Prostate gland (tissue), 2 donors: ENCODE results near the gene ABCG5. TPM values are rescaled to one million over a fixed set of nuclear protein-coding genes. Genes with fewer than 3 reads are reported as not detected.

Source experiments
- DNase-seq: peaks from one replicate; pipeline ENCODE4 v3.0.0-alpha.2; 2019; ENCODE audit warnings: low spot score
- H3K27ac ChIP-seq, 2 donors: fragments of 200-600 bp; sonication (generic); 2 replicates each; pipeline ENCODE4 v1.5.1; 2017 to 2019
- H3K27me3 ChIP-seq: fragments of 200-600 bp; sonication (generic); replicated peaks from 2 replicates; pipeline ENCODE4 v1.5.1; 2019; ENCODE audit not compliant: insufficient read depth
- H3K36me3 ChIP-seq, 2 donors: fragments of 200-600 bp; sonication (generic); 1 replicate in 1 of 2; 2 replicates in 1 of 2; pipeline versions ENCODE4 v1.5.1 to v1.8.1; 2017 to 2019
- H3K4me1 ChIP-seq: fragments of 200-600 bp; sonication (generic); replicated peaks from 2 replicates; pipeline ENCODE4 v1.5.1; 2019
- H3K4me3 ChIP-seq, 2 donors: fragments of 200-600 bp; sonication (generic); 2 replicates each; pipeline ENCODE4 v1.5.1; 2017 to 2019
- H3K9me3 ChIP-seq: fragments of 200-600 bp; sonication (generic); 2 replicates; pipeline ENCODE4 v1.5.1; 2017
- CTCF ChIP-seq, 4 experiments: fragments of 200-600 bp in 2 of 4; fragments of 450-650 bp in 2 of 4; sonication (generic) in 2 of 4; IDR thresholded peaks; 1 replicate in 3 of 4; 2 replicates in 1 of 4; pipeline ENCODE4 v1.5.1; 2016 to 2019; ENCODE audit warnings: antibody characterized with exemption in 4 of 4, mild to moderate bottlenecking in 2 of 4, moderate library complexity in 2 of 4
- POLR2A ChIP-seq: fragments of 450-650 bp; IDR thresholded peaks from one replicate; pipeline ENCODE4 v1.6.1; 2016; ENCODE audit warnings: antibody characterized with exemption, mild to moderate bottlenecking
- POLR2AphosphoS5 ChIP-seq: sonication (generic); formaldehyde crosslinking; IDR thresholded peaks from one replicate; pipeline ENCODE4 v1.6.1; 2017; ENCODE audit warnings: antibody characterized with exemption
- WGBS: methylation state at CpG from one replicate; pipeline ENCODE4 v1.1.5; 2018; 5-methylcytosine and 5-hydroxymethylcytosine counted together
- intact Hi-C: fragments of 100-400 bp; cut with DNase I; formaldehyde crosslinking; loops from one replicate; pipeline ENCODE4 v1.14.2; 2022
- total RNA-seq, 2 donors: library from RNA; depleted of rRNA; stranded (reverse); fragments of >200 nt; gene quantifications; one replicate each; pipeline ENCODE4 v1.1.0, GENCODE V29; 2016

The ABCG5 gene
- total RNA-seq, 2 donors from 2014 or later = not detected

- WGBS = 93% methylated on average over 5 of the region's 5 CpGs
- Histone ChIP-seq H3K4me3 (no peak overlapping the region), H3K27me3 (no peaks in the 10 kb centered on the region), H3K36me3 (no peaks in the 10 kb centered on the region), H3K9me3 (no peaks in the 10 kb centered on the region), H3K27ac (no peak overlapping the region), H3K4me1 (no peaks in the 10 kb centered on the region)
- intact Hi-C loops = no loop called here
- TF ChIP-seq POLR2AphosphoS5 (no peak), CTCF (IDR thresholded peaks at IDR 0.05) (no peak)
- no peak for DNase-seq
Measured at GRCh38 chr2:43846140-43846793, 7.6 kb upstream of the ABCG5 start.

- intact Hi-C loops = no loop called here
- Histone ChIP-seq H3K27me3 (no peaks in the 10 kb centered on the region), H3K4me3 (no peak overlapping the region), H3K9me3 (no peaks in the 10 kb centered on the region), H3K27ac (no peak overlapping the region), H3K4me1 (no peaks in the 10 kb centered on the region), H3K36me3 (no peaks in the 10 kb centered on the region)
- TF ChIP-seq POLR2AphosphoS5 (no peak), POLR2A (no peak), CTCF (IDR thresholded peaks at IDR 0.05) (no peak)
- no peak for DNase-seq
- WGBS = 90% methylated on average over 1 of the region's 1 CpG
Measured at GRCh38 chr2:43845181-43845580, 6.5 kb upstream of the ABCG5 start.

- Histone ChIP-seq H3K27ac (no peak overlapping the region), H3K27me3 (no peaks in the 10 kb centered on the region), H3K4me3 (no peak overlapping the region), H3K9me3 (no peaks in the 10 kb centered on the region), H3K36me3 (no peaks in the 10 kb centered on the region), H3K4me1 (no peaks in the 10 kb centered on the region)
- TF ChIP-seq CTCF (IDR thresholded peaks at IDR 0.05) (no peak), POLR2AphosphoS5 (no peak), POLR2A (no peak)
- intact Hi-C loops = no loop called here
- WGBS = 83% methylated on average over 9 of the region's 9 CpGs
- no peak for DNase-seq
Measured at GRCh38 chr2:43842866-43843226, 4.2 kb upstream of the ABCG5 start.

- no peaks in the 10 kb centered on the region for H3K9me3 ChIP-seq
- 93% methylated on average over 14 of the region's 14 CpGs for WGBS
- no peaks in the 10 kb centered on the region for H3K36me3 ChIP-seq
- no peaks in the 10 kb centered on the region for H3K4me1 ChIP-seq
- H3K27ac ChIP-seq = no peak overlapping the region
- no peaks in the 10 kb centered on the region for H3K27me3 ChIP-seq
- intact Hi-C loops = no loop called here
- no peak overlapping the region for H3K4me3 ChIP-seq
- no peak for TF ChIP-seq CTCF (IDR thresholded peaks at IDR 0.05)
- no peak for TF ChIP-seq POLR2AphosphoS5
- TF ChIP-seq POLR2A = no peak
- DNase-seq = no peak
Measured at GRCh38 chr2:43841949-43842865, 3.6 kb upstream of the ABCG5 start.

GRCh38 chr2:43840965-43841364 lies 2.3 kb upstream of the ABCG5 start:
- no peak for DNase-seq
- Histone ChIP-seq H3K4me1 (no peaks in the 10 kb centered on the region), H3K27ac (no peak overlapping the region), H3K9me3 (no peaks in the 10 kb centered on the region), H3K4me3 (no peak overlapping the region), H3K36me3 (no peaks in the 10 kb centered on the region), H3K27me3 (no peaks in the 10 kb centered on the region)
- TF ChIP-seq CTCF (IDR thresholded peaks at IDR 0.05) = no peak
- TF ChIP-seq POLR2AphosphoS5 = no peak
- TF ChIP-seq POLR2A = no peak
- intact Hi-C loops = no loop called here
- 33% methylated on average over 5 of the region's 5 CpGs for whole genome bisulfite sequencing
